ENCODE results near the gene APOBEC3B.

Gene APOBEC3B

GRCh38 chr22:38981992-38982927 lies at the start of gene APOBEC3B:
Gene APOBEC3B (plus strand): TSS chr22:38982347. CDS start chr22:38982454, 107 bp downstream.
- H3K9me3 ChIP-seq (ENCODE audit: severe bottlenecking): no peaks in the 10 kb centered on the region
- H3K27ac ChIP-seq: no peak within 1 kb of the TSS
- no peak within 1 kb of the TSS for H3K4me3 ChIP-seq (ENCODE audit: low read depth, low read length)
- TF ChIP-seq, protein P1, sequence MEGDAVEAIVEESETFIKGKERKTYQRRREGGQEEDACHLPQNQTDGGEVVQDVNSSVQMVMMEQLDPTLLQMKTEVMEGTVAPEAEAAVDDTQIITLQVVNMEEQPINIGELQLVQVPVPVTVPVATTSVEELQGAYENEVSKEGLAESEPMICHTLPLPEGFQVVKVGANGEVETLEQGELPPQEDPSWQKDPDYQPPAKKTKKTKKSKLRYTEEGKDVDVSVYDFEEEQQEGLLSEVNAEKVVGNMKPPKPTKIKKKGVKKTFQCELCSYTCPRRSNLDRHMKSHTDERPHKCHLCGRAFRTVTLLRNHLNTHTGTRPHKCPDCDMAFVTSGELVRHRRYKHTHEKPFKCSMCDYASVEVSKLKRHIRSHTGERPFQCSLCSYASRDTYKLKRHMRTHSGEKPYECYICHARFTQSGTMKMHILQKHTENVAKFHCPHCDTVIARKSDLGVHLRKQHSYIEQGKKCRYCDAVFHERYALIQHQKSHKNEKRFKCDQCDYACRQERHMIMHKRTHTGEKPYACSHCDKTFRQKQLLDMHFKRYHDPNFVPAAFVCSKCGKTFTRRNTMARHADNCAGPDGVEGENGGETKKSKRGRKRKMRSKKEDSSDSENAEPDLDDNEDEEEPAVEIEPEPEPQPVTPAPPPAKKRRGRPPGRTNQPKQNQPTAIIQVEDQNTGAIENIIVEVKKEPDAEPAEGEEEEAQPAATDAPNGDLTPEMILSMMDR (IDR thresholded peaks at IDR 0.05; ENCODE audit: low read depth, low read length): no peak
- DNase-seq: no peak
- H3K27me3 ChIP-seq (ENCODE audit: insufficient read depth, low read depth, severe bottlenecking): no peaks in the 10 kb centered on the region
- H3K36me3 ChIP-seq: no peaks in the 10 kb centered on the region

DNA sequence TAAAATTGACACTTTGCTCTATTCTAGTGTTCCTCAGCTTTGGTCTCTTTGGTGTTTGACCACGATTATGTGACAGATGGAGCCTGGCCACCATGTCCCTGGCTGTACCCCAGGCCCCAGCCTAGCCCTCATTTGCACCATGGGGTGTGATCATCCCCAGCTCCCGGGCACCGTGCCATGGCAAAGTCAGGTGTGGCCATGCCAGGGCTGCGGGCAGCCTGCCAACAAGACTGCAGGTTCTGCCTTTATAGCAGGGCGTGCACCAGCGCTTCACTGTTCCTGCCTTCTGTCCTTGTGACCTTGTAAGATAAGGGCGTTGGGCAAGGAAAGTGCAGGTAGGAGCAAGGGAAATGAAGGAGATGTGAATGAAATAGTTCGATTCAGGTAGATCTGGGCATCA lies 47.1 kb upstream of the APOBEC3B start:
- no peak overlapping the region for H3K27ac ChIP-seq
- H3K9me3 ChIP-seq (ENCODE audit: severe bottlenecking): no peaks in the 10 kb centered on the region
- H3K36me3 ChIP-seq: no peaks in the 10 kb centered on the region
- H3K27me3 ChIP-seq (ENCODE audit: insufficient read depth, low read depth, severe bottlenecking): no peaks in the 10 kb centered on the region
- TF ChIP-seq, protein P1 (IDR thresholded peaks at IDR 0.05; ENCODE audit: low read depth, low read length): no peak
- H3K4me3 ChIP-seq (ENCODE audit: low read depth, low read length): no peak overlapping the region
- no peak for DNase-seq

GRCh38 chr22:38935616-38936015 lies 46.5 kb upstream of the APOBEC3B start:
- Histone ChIP-seq H3K9me3 (ENCODE audit: severe bottlenecking) (no peaks in the 10 kb centered on the region), H3K27me3 (ENCODE audit: insufficient read depth, low read depth, severe bottlenecking) (no peaks in the 10 kb centered on the region), H3K27ac (no peak overlapping the region), H3K4me3 (ENCODE audit: low read depth, low read length) (no peak overlapping the region), H3K36me3 (no peaks in the 10 kb centered on the region)
- DNase-seq: no peak
- TF ChIP-seq, protein P1 (IDR thresholded peaks at IDR 0.05; ENCODE audit: low read depth, low read length): no peak

DNA sequence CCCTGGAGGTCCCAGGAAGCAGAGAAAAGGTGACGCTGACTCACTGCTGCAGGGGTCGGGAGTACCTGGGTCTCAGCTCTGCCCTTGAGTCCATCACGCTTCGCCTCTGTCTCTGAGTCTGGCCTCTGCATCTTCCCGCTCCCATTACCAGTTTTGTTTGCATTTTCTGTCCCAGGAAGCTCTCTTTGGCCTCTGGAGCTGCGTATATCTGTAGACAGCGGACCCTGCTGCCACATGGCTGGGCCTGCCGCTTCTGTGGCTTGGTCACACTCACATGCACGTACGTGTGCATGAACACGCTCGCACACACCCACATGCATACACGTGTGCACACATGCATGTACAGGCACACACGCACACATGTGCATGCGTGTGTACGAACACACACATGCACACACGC lies 45.6 kb upstream of the APOBEC3B start:
- no peak for DNase-seq
- TF ChIP-seq, protein P1 (IDR thresholded peaks at IDR 0.05; ENCODE audit: low read depth, low read length): no peak
- H3K27me3 ChIP-seq (ENCODE audit: insufficient read depth, low read depth, severe bottlenecking): no peaks in the 10 kb centered on the region
- no peaks in the 10 kb centered on the region for H3K9me3 ChIP-seq (ENCODE audit: severe bottlenecking)
- H3K27ac ChIP-seq: no peak overlapping the region
- H3K4me3 ChIP-seq (ENCODE audit: low read depth, low read length): no peak overlapping the region
- H3K36me3 ChIP-seq: no peaks in the 10 kb centered on the region

DNA sequence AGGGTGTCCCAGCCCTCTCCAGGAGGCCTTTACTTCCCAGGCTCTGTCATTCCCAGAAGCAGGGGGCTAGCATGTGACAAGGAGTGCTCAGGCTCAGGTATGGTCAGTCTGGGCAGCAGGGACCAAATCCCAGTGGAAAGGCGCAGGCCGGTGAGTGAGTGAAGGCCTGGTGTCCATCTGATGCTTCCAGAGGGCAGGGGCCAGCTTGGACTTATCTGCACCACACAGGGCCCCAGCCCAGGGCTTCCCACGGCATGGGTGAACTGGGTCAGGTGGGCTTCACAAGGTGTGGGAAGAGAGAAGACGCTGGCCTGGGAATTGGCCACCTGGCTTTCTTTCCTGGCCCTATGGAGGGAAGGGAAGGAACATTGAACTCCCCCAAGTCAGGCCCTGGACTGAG lies 45.1 kb upstream of the APOBEC3B start:
- DNase-seq: no peak
- no peaks in the 10 kb centered on the region for H3K9me3 ChIP-seq (ENCODE audit: severe bottlenecking)
- TF ChIP-seq, protein P1 (IDR thresholded peaks at IDR 0.05; ENCODE audit: low read depth, low read length): no peak
- no peak overlapping the region for H3K4me3 ChIP-seq (ENCODE audit: low read depth, low read length)
- no peak overlapping the region for H3K27ac ChIP-seq
- H3K36me3 ChIP-seq: no peaks in the 10 kb centered on the region
- no peaks in the 10 kb centered on the region for H3K27me3 ChIP-seq (ENCODE audit: insufficient read depth, low read depth, severe bottlenecking)
